ENCODE measurements around the gene SMIM1.

SMIM1 gene

GRCh38 chr1:3740752-3741151 is 31.8 kb upstream of the SMIM1 start:
- Mint-ChIP-seq H3K27ac (no peak overlapping the region), H3K4me1 (peaks cover 23% of the 10 kb centered on the region), H3K4me3 (no peak overlapping the region), H3K27me3 (ENCODE audit: low read depth, poor library complexity) (no peaks in the 10 kb centered on the region), H3K9me3 (no peaks in the 10 kb centered on the region), H3K36me3 (ENCODE audit: low read depth) (peaks cover 31% of the 10 kb centered on the region)
- TF ChIP-seq, protein P1, sequence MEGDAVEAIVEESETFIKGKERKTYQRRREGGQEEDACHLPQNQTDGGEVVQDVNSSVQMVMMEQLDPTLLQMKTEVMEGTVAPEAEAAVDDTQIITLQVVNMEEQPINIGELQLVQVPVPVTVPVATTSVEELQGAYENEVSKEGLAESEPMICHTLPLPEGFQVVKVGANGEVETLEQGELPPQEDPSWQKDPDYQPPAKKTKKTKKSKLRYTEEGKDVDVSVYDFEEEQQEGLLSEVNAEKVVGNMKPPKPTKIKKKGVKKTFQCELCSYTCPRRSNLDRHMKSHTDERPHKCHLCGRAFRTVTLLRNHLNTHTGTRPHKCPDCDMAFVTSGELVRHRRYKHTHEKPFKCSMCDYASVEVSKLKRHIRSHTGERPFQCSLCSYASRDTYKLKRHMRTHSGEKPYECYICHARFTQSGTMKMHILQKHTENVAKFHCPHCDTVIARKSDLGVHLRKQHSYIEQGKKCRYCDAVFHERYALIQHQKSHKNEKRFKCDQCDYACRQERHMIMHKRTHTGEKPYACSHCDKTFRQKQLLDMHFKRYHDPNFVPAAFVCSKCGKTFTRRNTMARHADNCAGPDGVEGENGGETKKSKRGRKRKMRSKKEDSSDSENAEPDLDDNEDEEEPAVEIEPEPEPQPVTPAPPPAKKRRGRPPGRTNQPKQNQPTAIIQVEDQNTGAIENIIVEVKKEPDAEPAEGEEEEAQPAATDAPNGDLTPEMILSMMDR (IDR thresholded peaks at IDR 0.05): no peak
- no peak for DNase-seq

DNA sequence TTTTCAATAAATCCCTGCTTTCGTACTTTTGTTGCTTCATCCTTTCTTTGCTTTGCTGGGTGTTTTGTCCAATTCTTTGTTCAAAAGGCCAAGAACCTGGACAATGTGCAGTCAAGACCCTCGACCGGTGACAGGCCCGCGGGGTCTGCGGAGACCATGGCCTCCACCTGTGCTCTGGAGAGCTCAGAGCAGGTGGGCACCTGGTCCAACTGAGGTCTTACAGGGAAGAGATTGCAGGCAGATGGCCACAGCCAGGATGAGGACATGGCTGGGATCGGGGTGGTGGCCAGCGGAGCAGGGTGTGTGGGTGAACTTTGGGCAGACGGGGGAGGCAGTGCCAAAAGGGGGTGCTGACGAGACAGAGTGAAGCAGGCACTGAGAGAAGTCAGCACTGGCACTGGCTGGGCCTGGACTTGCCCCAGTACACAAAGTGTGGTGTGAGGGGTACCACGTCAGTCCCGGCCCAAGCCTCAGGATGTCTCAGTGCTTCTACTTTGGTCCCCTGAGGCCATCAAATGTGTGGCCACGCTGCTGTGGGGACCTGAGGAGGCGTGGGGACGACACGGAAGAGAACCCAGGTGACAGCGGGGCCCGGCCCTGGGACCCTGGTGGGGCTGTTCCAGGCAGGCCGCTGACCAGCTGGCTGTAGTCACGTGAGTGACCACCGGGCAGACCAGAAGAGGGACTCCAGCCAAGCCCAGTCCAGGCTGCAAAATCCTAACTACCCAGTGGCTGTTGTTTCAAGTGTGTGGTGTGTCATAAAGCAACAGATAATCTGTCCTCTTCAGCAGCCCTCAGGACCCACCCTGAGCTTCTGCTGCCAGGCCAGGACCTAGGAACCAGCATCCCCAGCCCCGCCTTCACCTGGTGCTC is 30.7 kb upstream of the SMIM1 start:
- Mint-ChIP-seq H3K4me1 (peaks cover 22% of the 10 kb centered on the region), H3K36me3 (ENCODE audit: low read depth) (peaks cover 29% of the 10 kb centered on the region), H3K27ac (peak overlapping the region; percentile 31), H3K4me3 (no peak overlapping the region), H3K27me3 (ENCODE audit: low read depth, poor library complexity) (no peaks in the 10 kb centered on the region), H3K9me3 (no peaks in the 10 kb centered on the region)
- TF ChIP-seq, protein P1 (IDR thresholded peaks at IDR 0.05): no peak
- DNase-seq: no peak

- Mint-ChIP-seq H3K4me3 (no peak overlapping the region), H3K27ac (no peak overlapping the region), H3K27me3 (ENCODE audit: low read depth, poor library complexity) (no peaks in the 10 kb centered on the region), H3K36me3 (ENCODE audit: low read depth) (peaks cover 23% of the 10 kb centered on the region), H3K9me3 (no peaks in the 10 kb centered on the region), H3K4me1 (peaks cover 22% of the 10 kb centered on the region)
- TF ChIP-seq, protein P1 (IDR thresholded peaks at IDR 0.05): no peak
- no peak for DNase-seq
Observed at GRCh38 chr1:3742439-3743298, 29.9 kb upstream of the SMIM1 start.

DNA sequence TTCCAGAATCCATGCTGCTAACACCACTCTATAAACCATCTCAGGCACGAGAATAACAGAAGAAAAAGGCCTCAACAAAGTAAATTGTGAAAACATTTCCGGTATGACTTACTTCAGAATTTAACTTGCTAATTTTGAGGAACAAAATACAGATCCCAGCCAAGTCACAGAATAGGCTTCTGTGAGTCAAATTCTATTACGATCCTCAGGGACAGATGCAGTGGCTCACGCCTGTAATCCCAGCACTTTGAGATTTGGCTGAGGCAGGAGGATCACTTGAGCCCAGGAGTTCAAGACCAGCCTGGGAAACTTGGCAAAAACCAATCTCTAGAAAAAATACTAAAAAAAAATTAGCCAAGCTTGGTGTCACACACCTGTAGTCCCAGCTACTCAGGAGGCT is 29.1 kb upstream of the SMIM1 start:
- no peak for DNase-seq
- Mint-ChIP-seq H3K9me3 (no peaks in the 10 kb centered on the region), H3K27me3 (ENCODE audit: low read depth, poor library complexity) (no peaks in the 10 kb centered on the region), H3K4me3 (no peak overlapping the region), H3K4me1 (peaks cover 28% of the 10 kb centered on the region), H3K27ac (no peak overlapping the region), H3K36me3 (ENCODE audit: low read depth) (peaks cover 23% of the 10 kb centered on the region)
- TF ChIP-seq, protein P1 (IDR thresholded peaks at IDR 0.05): no peak

- H3K9me3 Mint-ChIP-seq: no peaks in the 10 kb centered on the region
Observed at GRCh38 chr1:3743826-3744225, 28.7 kb upstream of the SMIM1 start.

More at GRCh38 chr1:3743826-3744225, 28.7 kb upstream of the SMIM1 start:
- peaks cover 23% of the 10 kb centered on the region for H3K36me3 Mint-ChIP-seq (ENCODE audit: low read depth)
- H3K4me1 Mint-ChIP-seq: peaks cover 29% of the 10 kb centered on the region
- no peaks in the 10 kb centered on the region for H3K27me3 Mint-ChIP-seq (ENCODE audit: low read depth, poor library complexity)
- no peak for DNase-seq
- TF ChIP-seq, protein P1 (IDR thresholded peaks at IDR 0.05): no peak
- H3K27ac Mint-ChIP-seq: no peak overlapping the region
- no peak overlapping the region for H3K4me3 Mint-ChIP-seq

Data from nephron progenitor cell (in vitro differentiated cells).